Activated naive CD4-positive, alpha-beta T cell treated with anti-CD3 and anti-CD28 coated beads, Interleukin-2, amount 50 U/mL, for 24 hours (primary cell): Measurements from ENCODE around the gene TSPAN3.

Experiments
- H3K27ac Mint-ChIP-seq: one replicate; pipeline ENCODE4 v1.8.0; 2021; ENCODE audit warnings: mild to moderate bottlenecking, mixed read lengths
- H3K27me3 Mint-ChIP-seq: one replicate; pipeline ENCODE4 v1.8.0; 2021; ENCODE audit warnings: mixed read lengths
- H3K36me3 Mint-ChIP-seq: one replicate; pipeline ENCODE4 v1.8.0; 2021; ENCODE audit warnings: mixed read lengths
- H3K4me1 Mint-ChIP-seq: one replicate; pipeline ENCODE4 v1.8.0; 2021; ENCODE audit warnings: mixed read lengths
- H3K4me3 Mint-ChIP-seq: one replicate; pipeline ENCODE4 v1.8.0; 2021; ENCODE audit warnings: mild to moderate bottlenecking, mixed read lengths
- H3K9me3 Mint-ChIP-seq: one replicate; pipeline ENCODE4 v1.8.0; 2021; ENCODE audit warnings: mixed read lengths

The TSPAN3 gene

DNA sequence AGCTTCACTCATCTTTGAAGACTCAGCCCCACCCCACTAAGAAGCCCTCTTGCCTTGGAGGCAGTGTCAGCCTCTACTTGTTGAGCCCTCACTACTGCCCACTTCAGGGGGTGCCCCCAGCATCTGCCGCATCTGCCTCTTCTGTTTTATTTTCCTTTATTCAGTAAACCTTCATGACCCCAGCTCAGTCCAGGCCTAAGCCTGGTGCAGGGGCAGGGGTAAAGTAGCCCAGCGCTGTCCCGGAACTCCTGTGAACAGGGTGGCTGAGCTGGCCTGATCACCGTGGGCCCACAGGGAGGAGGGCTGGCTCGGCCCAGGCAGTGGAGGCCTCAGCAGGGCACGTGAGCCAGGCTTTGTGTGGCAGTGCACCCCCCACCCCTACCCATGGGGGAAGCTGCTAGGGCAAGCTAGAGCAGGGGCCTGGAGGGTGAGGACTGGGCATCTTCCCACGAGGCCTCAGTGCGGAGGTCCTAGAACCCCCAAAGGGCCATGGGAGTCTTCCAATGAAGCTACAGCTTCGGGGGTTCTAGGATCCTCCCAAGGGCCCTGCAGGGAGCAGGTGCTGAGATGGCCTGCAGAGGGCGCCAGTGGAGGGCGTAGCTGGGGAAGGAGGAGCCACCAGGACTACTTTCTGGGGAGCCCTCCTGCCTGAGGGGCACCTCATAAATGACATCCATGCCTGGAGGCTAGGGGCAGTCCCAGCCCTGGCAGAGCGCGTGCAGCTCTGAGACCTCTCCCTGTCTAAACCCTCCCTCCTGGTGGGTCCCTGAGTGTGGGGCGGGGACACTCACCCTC is 36.0 kb downstream of the TSPAN3 start:
- H3K36me3 Mint-ChIP-seq = peaks cover 8% of the 10 kb centered on the region

DNA sequence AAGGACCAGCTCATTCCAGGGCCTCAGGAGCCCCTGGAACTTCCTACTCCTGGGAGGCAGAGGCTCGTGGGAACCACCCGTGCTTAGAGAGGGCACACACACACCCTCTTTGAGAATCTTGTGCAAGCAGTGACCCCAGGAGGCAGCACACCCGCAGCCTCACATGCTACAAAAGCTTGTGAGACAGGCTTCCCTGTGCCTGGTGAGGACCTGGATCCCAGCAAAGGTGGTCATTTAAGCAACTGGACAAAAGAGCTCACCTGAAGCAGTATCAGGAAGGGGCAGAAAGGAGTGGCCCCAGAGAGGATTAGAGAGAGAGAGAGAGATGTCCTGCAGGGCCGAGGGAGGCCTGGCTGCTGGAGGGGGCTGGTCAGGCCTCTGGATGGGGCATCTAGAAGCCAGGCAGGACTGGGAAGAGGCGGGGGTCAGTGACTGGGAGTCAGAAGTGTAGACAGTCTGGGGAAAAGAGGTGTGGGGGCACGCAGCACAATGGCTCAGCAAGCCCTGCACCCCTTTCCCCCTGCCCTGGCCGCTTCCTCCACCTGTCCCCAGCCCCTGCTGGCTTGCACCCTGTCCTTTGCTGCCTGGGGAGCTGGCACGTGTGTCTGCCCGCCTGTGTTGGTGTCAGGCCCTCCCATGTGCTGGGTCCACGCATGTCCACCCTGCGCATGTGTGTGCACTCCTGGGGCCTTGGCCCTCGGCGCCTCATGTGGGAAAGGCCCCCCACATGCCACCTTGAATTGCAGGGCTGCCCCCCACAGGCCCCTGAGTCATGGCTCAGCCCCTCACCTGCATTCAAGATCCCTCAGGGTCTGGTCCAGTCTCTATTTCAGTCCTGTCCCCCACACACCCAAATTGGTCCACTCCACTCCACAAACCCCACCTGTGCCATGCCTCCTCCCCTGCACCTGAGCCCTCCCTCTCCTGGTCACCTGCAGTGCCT is 36.9 kb downstream of the TSPAN3 start:
- H3K9me3 Mint-ChIP-seq = no peaks in the 10 kb centered on the region
- H3K27ac Mint-ChIP-seq = peak overlapping the region; percentile 91

More for the DNA sequence above, 36.0 kb downstream of the TSPAN3 start:
- no peaks in the 10 kb centered on the region for H3K9me3 Mint-ChIP-seq
- H3K27me3 Mint-ChIP-seq = no peaks in the 10 kb centered on the region
- H3K27ac Mint-ChIP-seq = peak overlapping the region; percentile 76
- H3K4me1 Mint-ChIP-seq = no peaks in the 10 kb centered on the region
- no peak overlapping the region for H3K4me3 Mint-ChIP-seq

DNA sequence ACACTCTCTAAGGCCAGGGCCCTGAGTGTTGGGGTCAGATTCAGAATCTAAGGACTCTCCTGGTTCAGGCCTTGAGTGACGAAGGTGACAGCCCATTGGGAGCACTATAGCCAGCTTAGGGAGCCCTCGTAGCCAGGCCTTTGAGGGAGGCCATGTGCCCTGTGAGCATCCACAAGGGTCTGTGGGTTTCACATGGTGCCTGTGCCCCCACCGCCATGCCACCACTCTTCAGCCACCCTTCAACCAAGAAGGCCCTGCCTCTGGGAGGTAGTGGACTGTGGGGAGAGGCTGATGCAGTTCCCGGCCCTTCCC is 37.5 kb downstream of the TSPAN3 start:
- Mint-ChIP-seq H3K9me3 (no peaks in the 10 kb centered on the region), H3K27me3 (no peaks in the 10 kb centered on the region), H3K4me1 (no peaks in the 10 kb centered on the region), H3K4me3 (no peak overlapping the region), H3K27ac (no peak overlapping the region), H3K36me3 (peaks cover 8% of the 10 kb centered on the region)

More for the DNA sequence above, 36.9 kb downstream of the TSPAN3 start:
- Mint-ChIP-seq H3K36me3 (peaks cover 8% of the 10 kb centered on the region), H3K27me3 (no peaks in the 10 kb centered on the region), H3K4me3 (no peak overlapping the region), H3K4me1 (no peaks in the 10 kb centered on the region)

DNA sequence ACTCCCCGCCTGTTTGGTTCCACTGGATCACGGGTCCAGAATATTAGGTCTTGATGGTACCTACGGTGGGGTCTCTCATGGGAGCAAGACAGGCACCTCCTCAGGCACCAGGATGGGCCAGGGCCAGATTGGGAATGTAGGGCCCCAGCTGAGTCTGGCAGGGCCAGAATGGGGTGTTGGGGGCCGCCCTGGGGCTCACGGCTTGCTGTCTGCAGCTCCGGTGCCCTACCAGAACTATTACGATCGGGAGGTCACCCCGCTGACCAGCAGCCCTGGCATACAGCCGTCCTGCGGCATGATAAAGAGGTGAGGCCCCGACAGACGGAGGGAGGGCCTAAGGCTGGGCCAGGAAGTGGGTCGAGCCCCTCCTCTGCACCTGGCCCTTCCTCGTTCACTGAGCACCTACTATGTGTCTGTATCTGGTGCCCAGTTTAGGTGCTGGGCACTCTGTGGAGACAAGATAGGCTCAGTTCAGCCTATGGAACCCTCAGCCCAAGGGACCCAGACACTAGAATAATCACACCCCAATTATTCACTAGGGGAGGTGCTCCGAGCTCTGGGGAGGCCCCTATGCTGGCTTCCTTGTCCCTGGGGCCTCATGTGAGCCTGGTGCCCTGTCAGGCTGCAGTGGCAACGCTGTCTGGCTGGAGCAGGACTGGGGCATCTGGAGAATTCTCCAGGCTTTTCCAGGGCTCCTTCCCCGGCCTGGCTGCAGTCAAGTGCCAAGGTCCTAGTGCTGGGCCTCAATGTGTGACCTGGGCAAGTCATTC is 38.1 kb downstream of the TSPAN3 start:
- Mint-ChIP-seq H3K36me3 (peaks cover 8% of the 10 kb centered on the region), H3K4me1 (no peaks in the 10 kb centered on the region), H3K9me3 (no peaks in the 10 kb centered on the region), H3K27ac (no peak overlapping the region), H3K4me3 (no peak overlapping the region), H3K27me3 (no peaks in the 10 kb centered on the region)

DNA sequence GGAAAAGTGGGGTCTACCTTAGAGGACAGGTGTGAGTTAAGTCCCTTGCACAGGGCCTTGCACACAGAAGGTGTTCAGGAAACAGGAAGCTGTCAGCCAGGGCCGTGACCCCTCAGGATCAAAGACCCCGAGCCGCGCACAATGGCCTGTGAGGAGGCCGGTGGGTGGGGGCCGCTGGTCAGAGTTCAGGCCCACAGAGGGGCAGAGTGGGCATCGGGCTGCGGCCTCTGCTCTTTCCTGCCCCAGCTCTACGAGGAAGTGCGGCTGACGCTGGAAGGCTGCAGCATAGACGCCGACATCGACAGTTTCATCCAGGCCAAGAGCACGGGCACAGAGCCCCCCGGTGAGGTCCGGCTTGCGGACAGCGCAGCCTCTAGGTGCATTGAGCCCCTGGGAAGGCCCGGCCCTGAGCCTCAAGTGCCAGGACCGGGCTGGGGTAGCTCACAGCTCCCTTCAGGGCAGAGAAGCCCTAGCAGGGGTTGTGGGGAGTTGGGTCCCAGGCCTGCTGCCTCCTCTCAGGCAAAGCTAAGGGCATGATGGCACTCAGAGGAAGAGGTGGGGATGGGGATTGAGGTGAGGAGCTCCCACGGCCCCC is 38.8 kb downstream of the TSPAN3 start:
- no peaks in the 10 kb centered on the region for H3K27me3 Mint-ChIP-seq

DNA sequence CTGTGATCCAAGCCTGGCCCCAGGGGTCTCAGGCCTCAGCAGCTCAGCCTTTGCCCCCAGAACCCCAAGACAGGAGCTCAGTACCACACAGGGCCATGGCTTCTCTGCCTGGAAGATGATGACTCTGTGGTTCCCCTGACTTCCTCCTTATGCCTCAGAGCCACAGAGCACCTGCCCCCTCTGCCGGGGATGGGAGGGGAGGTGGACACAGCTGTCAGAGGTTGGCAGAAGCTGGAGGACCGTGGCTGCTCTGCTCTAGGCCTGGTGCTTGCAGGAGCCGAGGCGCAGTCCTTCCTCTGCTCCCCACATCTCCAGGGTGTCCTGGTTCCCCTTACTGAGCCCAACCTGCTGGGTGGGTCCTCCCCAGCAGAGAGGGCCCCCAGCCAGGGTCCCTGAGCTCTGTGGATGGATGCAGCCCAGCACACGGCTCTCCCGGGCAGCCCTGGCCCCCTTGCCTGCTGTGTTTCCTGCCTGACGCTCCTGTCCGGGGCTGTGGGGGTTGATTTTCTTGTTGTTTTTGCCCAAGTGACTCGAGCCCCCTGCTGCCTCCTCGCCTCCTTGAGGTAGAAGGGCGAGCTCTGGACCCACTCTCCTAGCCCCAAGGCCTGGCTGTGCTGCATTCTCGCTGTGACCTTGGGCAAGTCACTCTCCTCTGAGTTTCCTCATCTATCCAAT is 39.4 kb downstream of the TSPAN3 start:
- no peaks in the 10 kb centered on the region for H3K27me3 Mint-ChIP-seq
- H3K27ac Mint-ChIP-seq = peak overlapping the region; percentile 81
- no peak overlapping the region for H3K4me3 Mint-ChIP-seq
- H3K4me1 Mint-ChIP-seq = no peaks in the 10 kb centered on the region
- H3K9me3 Mint-ChIP-seq = no peaks in the 10 kb centered on the region
- peaks cover 2% of the 10 kb centered on the region for H3K36me3 Mint-ChIP-seq

More for the DNA sequence above, 38.8 kb downstream of the TSPAN3 start:
- H3K27ac Mint-ChIP-seq = peak overlapping the region; percentile 81
- H3K9me3 Mint-ChIP-seq = no peaks in the 10 kb centered on the region
- H3K36me3 Mint-ChIP-seq = peaks cover 4% of the 10 kb centered on the region
- no peak overlapping the region for H3K4me3 Mint-ChIP-seq
- no peaks in the 10 kb centered on the region for H3K4me1 Mint-ChIP-seq

DNA sequence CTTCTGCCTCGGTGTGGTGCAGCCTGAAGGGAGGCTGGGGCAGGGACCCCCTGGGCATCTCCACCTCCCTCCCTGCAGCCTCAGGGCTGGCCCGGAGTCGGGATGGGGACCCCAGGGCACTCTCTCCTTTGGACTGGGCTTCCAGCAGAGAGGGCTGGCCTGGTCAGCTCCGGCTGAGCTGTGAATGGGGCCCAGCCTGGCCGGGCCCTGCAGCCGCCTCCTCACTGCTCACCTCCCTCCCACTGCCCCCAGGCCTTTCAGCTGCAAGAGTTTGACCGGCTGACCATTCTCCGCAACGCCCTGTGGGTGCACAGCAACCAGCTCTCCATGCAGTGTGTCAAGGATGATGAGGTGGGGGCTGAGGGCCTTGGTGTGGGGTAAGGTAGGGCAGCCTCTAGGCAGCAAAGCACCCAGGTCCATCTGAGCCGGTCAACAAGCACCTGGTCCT is 40.0 kb downstream of the TSPAN3 start:
- no peak overlapping the region for H3K4me3 Mint-ChIP-seq
- no peaks in the 10 kb centered on the region for H3K9me3 Mint-ChIP-seq
- H3K27me3 Mint-ChIP-seq = no peaks in the 10 kb centered on the region
- peaks cover 2% of the 10 kb centered on the region for H3K4me1 Mint-ChIP-seq
- no peaks in the 10 kb centered on the region for H3K36me3 Mint-ChIP-seq
- no peak overlapping the region for H3K27ac Mint-ChIP-seq

DNA sequence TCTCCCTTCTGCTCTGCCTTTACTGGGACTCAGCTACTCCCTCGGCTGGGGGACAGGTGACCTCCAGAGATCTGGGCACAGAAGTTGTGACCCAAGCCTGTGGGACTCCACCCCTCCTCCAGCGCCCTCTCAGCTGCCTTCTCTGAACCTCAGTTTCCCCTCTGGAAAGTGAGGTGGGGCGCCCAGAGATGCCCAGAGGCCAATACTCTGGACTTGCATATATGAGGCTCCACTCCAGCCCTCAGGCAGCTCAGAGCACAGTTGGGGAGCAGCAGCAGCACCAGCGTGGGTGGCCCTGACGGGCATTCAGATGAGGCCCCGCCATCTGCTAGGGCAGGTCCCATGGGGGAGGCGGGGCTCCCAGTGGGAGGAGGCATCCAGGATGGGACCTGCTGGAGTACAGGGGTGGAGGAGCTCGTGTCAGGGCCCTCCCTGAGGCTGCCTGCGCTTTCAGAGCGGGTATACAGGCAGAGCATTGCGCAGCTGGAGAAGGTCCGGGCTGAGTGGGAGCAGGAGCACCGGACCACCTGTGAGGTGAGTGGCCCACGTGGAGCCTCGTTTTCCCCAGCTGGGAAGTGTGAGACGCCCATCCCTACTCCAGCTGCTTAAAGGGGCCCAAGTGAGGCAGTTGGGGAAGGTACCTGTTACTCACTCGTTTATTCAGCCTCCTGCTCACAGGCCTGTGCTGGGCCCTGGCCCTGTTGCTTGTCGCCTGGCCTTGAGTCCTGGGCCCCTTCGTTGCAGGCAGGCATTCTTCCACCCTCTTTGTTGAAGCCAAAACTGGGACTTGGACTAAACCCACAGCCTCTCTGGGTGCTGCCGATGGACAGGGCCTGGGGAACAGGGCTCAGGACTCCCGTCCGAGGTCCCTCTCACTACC is 40.6 kb downstream of the TSPAN3 start:
- Mint-ChIP-seq H3K27me3 (no peaks in the 10 kb centered on the region), H3K4me3 (no peak overlapping the region), H3K4me1 (peaks cover 4% of the 10 kb centered on the region), H3K27ac (peak overlapping the region; percentile 74), H3K36me3 (no peaks in the 10 kb centered on the region), H3K9me3 (no peaks in the 10 kb centered on the region)

DNA sequence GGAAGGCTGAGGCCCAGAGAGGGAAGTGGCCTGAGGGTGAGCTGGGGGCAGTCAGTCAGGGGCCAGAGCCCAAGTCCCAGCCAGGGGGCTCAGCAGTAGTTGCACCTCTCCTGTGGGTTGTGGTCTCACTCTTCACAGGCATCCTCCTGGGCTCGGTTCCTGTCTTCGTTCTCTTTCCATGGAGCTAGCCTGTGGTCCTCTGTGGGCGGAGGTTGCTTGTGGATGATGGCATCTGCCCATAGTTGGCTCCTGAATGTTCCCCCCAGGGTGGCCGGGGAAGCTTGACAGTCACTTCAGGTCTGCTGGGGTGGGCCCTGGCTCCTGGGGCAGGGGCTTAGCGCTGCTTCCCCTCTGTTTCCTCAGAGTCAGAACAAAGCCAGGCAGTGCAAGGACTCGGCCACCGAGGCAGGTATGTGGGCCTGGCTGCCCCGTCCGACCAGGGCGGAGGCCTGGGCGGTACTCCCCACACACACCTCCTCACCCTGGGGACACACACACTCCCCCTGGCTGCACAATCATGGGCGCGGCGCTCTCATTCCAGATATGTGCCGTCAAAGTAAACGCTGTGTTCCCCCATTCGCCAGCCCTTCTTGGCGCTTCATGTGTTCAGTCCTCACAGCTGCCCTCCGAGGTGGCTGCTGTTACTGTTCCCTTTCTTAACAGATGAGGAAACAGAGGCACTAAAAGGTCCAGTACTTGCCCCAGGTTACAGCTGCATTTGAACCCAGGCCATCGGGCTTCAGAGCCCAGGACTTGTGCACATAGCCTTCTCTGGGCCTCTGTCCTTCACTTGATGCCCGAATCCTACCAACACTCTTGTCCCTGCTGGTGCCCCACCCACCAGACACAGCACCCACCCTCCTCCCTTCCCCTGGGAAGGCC is 41.5 kb downstream of the TSPAN3 start:
- Mint-ChIP-seq H3K36me3 (no peaks in the 10 kb centered on the region), H3K9me3 (no peaks in the 10 kb centered on the region), H3K4me3 (no peak overlapping the region), H3K27ac (peak overlapping the region; percentile 74), H3K4me1 (peaks cover 4% of the 10 kb centered on the region), H3K27me3 (no peaks in the 10 kb centered on the region)

DNA sequence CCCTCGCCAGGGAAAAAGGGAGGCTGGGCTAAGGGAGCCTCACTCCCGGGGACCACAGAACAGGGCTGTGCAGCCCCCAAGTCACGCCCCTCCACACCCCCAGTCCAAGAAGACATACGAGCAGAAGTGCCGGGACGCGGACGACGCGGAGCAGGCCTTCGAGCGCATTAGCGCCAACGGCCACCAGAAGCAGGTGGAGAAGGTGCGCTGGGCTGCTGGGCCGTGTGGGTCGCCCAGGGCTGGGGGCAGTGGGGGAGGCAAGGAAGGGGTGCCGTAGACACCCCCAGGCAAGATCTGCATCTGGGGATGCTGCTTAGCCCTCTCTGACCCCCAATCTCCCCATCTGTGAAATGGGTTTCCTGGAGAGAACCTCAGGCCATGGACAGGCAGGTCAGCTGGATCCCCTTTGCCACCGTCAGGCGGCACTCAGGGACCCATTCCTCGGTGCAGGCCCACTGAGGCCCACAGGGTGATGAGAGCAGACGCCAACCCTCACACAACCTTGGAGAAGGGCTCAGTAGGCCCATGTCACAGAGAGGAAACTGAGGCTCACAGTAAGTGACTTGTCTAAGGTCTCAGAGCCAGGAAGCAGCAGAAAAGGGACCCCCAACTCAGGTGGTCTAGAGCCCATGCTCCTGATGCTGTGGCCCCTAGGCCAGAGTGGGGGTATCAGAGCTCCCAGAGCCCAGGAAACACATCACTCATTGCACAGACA is 42.3 kb downstream of the TSPAN3 start:
- H3K27ac Mint-ChIP-seq = peak overlapping the region; percentile 30
- H3K4me1 Mint-ChIP-seq = peaks cover 11% of the 10 kb centered on the region
- H3K4me3 Mint-ChIP-seq = no peak overlapping the region
- H3K27me3 Mint-ChIP-seq = no peaks in the 10 kb centered on the region
- H3K36me3 Mint-ChIP-seq = no peaks in the 10 kb centered on the region
- H3K9me3 Mint-ChIP-seq = no peaks in the 10 kb centered on the region

DNA sequence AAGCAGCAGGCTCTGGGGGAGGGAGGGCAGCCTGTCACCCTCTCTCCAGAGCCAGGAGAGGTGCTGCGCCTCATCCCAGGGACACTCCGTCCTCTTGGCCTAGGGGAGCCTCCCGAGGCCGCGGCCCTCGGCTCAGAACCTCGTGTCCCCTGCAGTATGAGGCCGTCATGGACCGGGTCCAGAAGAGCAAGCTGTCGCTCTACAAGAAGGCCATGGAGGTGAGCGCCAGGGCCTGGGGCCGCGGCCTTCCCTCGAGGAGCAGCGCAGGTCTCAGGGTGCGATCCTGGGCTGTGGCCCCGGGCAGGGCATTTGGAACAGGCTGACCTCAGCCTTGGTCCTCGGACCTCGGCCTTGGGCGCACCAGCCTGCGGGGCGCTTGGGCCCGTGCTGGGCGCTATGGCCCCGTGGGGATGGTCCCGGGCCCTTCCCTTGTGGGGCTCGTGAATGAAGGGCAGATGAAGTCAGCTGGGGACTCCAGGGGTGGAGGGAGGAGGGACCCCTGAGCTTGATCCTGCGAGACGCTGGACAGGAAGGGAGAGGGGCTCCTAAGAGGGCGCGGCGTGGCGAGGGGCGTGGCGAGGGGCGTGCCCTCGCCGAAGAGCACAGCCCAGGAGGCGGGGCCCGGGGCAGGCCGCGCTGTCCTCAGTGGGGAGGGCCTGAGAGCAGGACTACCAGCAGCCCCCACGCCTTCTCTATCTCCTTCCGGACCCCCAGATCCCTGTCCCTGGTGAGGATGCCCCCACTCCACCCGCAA is 43.0 kb downstream of the TSPAN3 start:
- no peak overlapping the region for H3K27ac Mint-ChIP-seq
- H3K4me1 Mint-ChIP-seq = peaks cover 19% of the 10 kb centered on the region
- no peak overlapping the region for H3K4me3 Mint-ChIP-seq
- H3K27me3 Mint-ChIP-seq = no peaks in the 10 kb centered on the region
- H3K36me3 Mint-ChIP-seq = no peaks in the 10 kb centered on the region
- H3K9me3 Mint-ChIP-seq = no peaks in the 10 kb centered on the region

DNA sequence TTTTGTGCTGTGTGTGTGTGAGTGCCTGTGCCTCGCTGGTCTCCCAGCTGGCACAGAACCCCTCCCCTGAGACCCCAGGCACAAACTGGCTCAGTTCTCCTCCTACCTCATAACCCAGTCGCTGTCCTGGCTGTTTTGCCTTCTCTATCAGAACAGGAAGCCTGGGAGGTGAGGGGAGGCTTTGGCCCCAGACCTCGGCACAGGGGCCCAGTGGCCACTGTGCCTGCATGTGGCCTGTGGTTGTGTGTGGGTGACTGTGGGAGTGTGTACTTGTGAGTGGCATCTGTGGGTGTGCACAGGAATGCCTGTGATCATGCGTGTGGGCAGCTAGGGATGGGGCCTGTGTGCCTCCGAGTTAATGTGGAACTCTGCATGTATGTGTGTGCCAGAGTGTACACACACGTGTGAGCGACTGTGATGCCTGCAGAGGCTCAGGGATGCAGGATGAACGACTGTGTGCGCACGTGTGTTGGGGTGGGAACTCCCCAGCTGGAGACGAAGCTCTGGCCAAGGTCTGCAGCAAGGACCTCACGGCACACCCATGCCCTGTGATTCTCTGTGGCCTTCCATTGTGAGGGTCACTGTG is 43.7 kb downstream of the TSPAN3 start:
- no peaks in the 10 kb centered on the region for H3K36me3 Mint-ChIP-seq
- H3K4me3 Mint-ChIP-seq = no peak overlapping the region
- H3K27ac Mint-ChIP-seq = no peak overlapping the region
- H3K9me3 Mint-ChIP-seq = no peaks in the 10 kb centered on the region
- peaks cover 24% of the 10 kb centered on the region for H3K4me1 Mint-ChIP-seq
- H3K27me3 Mint-ChIP-seq = no peaks in the 10 kb centered on the region
